COLO829 (cell line): ENCODE data around the gene RASA3.

Experiments used
- DNase-seq: peaks from one replicate; pipeline ENCODE4 v3.0.0; 2012; ENCODE audit warnings: low spot score

RASA3 gene

GRCh38 chr13:114065926-114066774 is 66.3 kb downstream of the RASA3 start:
- DNase-seq: no peak

GRCh38 chr13:114065141-114065925 is 67.1 kb downstream of the RASA3 start:
- peak; percentile 69 for DNase-seq

- peak; percentile 70 for DNase-seq
These were observed 67.8 kb downstream of the RASA3 start for GRCh38 chr13:114064450-114065140.

GRCh38 chr13:114063545-114064449 is 68.6 kb downstream of the RASA3 start:
- DNase-seq: no peak

- DNase-seq: no peak
These were observed 69.7 kb downstream of the RASA3 start for GRCh38 chr13:114062754-114063153.

GRCh38 chr13:114062341-114062740 is 70.1 kb downstream of the RASA3 start:
- no peak for DNase-seq

- no peak for DNase-seq
These were observed 70.7 kb downstream of the RASA3 start for GRCh38 chr13:114061744-114062143.

GRCh38 chr13:114061047-114061446 is 71.4 kb downstream of the RASA3 start:
- no peak for DNase-seq

GRCh38 chr13:114059946-114060860 is 72.2 kb downstream of the RASA3 start:
- DNase-seq: no peak

- no peak for DNase-seq
These were observed 73.0 kb downstream of the RASA3 start for GRCh38 chr13:114059428-114059827.

GRCh38 chr13:114058051-114058867 is 74.2 kb downstream of the RASA3 start:
- DNase-seq: no peak

- no peak for DNase-seq
These were observed 75.0 kb downstream of the RASA3 start for GRCh38 chr13:114057166-114058050.

GRCh38 chr13:114056205-114057013 is 76.0 kb downstream of the RASA3 start:
- no peak for DNase-seq

- no peak for DNase-seq
These were observed 76.7 kb downstream of the RASA3 start for GRCh38 chr13:114055766-114056165.

GRCh38 chr13:114054830-114055439 is 77.5 kb downstream of the RASA3 start:
- no peak for DNase-seq

- peak; percentile 28 for DNase-seq
These were observed 78.2 kb downstream of the RASA3 start for GRCh38 chr13:114054264-114054663.

- DNase-seq: no peak
These were observed 79.4 kb downstream of the RASA3 start for GRCh38 chr13:114053026-114053425.
